ENCODE data around the gene LHFPL5.

- TF ChIP-seq, protein P1, sequence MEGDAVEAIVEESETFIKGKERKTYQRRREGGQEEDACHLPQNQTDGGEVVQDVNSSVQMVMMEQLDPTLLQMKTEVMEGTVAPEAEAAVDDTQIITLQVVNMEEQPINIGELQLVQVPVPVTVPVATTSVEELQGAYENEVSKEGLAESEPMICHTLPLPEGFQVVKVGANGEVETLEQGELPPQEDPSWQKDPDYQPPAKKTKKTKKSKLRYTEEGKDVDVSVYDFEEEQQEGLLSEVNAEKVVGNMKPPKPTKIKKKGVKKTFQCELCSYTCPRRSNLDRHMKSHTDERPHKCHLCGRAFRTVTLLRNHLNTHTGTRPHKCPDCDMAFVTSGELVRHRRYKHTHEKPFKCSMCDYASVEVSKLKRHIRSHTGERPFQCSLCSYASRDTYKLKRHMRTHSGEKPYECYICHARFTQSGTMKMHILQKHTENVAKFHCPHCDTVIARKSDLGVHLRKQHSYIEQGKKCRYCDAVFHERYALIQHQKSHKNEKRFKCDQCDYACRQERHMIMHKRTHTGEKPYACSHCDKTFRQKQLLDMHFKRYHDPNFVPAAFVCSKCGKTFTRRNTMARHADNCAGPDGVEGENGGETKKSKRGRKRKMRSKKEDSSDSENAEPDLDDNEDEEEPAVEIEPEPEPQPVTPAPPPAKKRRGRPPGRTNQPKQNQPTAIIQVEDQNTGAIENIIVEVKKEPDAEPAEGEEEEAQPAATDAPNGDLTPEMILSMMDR (IDR thresholded peaks at IDR 0.05; ENCODE audit: insufficient read depth, low read length), result no peak
- TF ChIP-seq POLR2AphosphoS5 (IDR thresholded peaks at IDR 0.05; ENCODE audit: low read depth) (no peak), REST (IDR thresholded peaks at IDR 0.05; ENCODE audit: insufficient replicate concordance, low read depth) (no peak), GABPA (IDR thresholded peaks at IDR 0.05; ENCODE audit: low read depth) (no peak)
Observed at GRCh38 chr6:35781290-35781689, 23.9 kb upstream of the LHFPL5 start.

All from HL-60 (cell line).